Measurements from ENCODE around the gene ROM1. TPM values are rescaled to one million over a fixed set of nuclear protein-coding genes. Genes with fewer than 3 reads are reported as not detected.
A peak's percentile ranks its signal among the peaks of the same experiment; 100 is the strongest.
"Not testable (repeated sequence)": the region's sequence is repeated elsewhere in the genome, so short reads cannot be mapped to it uniquely, and the experiment has no call there.

The ROM1 gene
- polyA plus RNA-seq, 3 donors, result 3.6 to 25.6 (median 21.1) TPM

GRCh38 chr11:62580959-62581715, 31.9 kb upstream of the ROM1 start:
- no peak overlapping the region for H3K27ac ChIP-seq (ENCODE audit: low read depth, low read length)
- WGBS, 3 donors, result 89 to 92% (median 92%) methylated on average over 18 of the region's 18 CpGs

GRCh38 chr11:62581735-62582134, 31.3 kb upstream of the ROM1 start:
- WGBS, 3 donors, result 90 to 96% (median 95%) methylated on average over 4 of the region's 4 CpGs
- not testable (repeated sequence) for H3K27ac ChIP-seq (ENCODE audit: low read depth, low read length)

GRCh38 chr11:62585356-62585755, 27.7 kb upstream of the ROM1 start:
- WGBS, 3 donors, result 96 to 98% (median 96%) methylated on average over 7 of the region's 7 CpGs
- H3K27ac ChIP-seq (ENCODE audit: low read depth, low read length), result not testable (repeated sequence)

GRCh38 chr11:62588966-62589637, 24.0 kb upstream of the ROM1 start:
- no peak overlapping the region for H3K27ac ChIP-seq (ENCODE audit: low read depth, low read length)
- 62 to 70% (median 68%) methylated on average over 18 of the region's 18 CpGs for WGBS, 3 donors

- H3K27ac ChIP-seq (ENCODE audit: low read depth, low read length), result peak within 1 kb of the TSS; percentile 91
- 0 to 1% (median 1%) methylated on average over 58 of the region's 58 CpGs for WGBS, 3 donors
Measured at GRCh38 chr11:62591448-62592145, 21.5 kb upstream of the ROM1 start, which contains the start of gene TUT1. Gene TUT1 (minus strand): TSS chr11:62591523. CDS start chr11:62591485, 38 bp downstream.

GRCh38 chr11:62592146-62592815, 20.8 kb upstream of the ROM1 start:
- H3K27ac ChIP-seq (ENCODE audit: low read depth, low read length), result peak overlapping the region; percentile 91
- 7 to 13% (median 11%) methylated on average over 17 of the region's 17 CpGs for WGBS, 3 donors

GRCh38 chr11:62592989-62593421, 20.1 kb upstream of the ROM1 start:
- 70 to 84% (median 76%) methylated on average over 8 of the region's 8 CpGs for WGBS, 3 donors
- peak overlapping the region; percentile 2 for H3K27ac ChIP-seq (ENCODE audit: low read depth, low read length)

- WGBS, 3 donors, result 52 to 57% (median 56%) methylated on average over 13 of the region's 13 CpGs
Measured at GRCh38 chr11:62593434-62594044, 19.5 kb upstream of the ROM1 start.

GRCh38 chr11:62595124-62595523, 17.9 kb upstream of the ROM1 start:
- no peak overlapping the region for H3K27ac ChIP-seq (ENCODE audit: low read depth, low read length)
- 84 to 90% (median 89%) methylated on average over 8 of the region's 8 CpGs for WGBS, 3 donors

More at GRCh38 chr11:62593434-62594044, 19.5 kb upstream of the ROM1 start:
- no peak overlapping the region for H3K27ac ChIP-seq (ENCODE audit: low read depth, low read length)

GRCh38 chr11:62599069-62599696, 13.9 kb upstream of the ROM1 start:
- WGBS, 3 donors, result 29 to 43% (median 35%) methylated on average over 7 of the region's 7 CpGs
- no peak overlapping the region for H3K27ac ChIP-seq (ENCODE audit: low read depth, low read length)

GRCh38 chr11:62599901-62600300, 13.2 kb upstream of the ROM1 start:
- 40 to 52% (median 40%) methylated on average over 5 of the region's 5 CpGs for WGBS, 3 donors
- H3K27ac ChIP-seq (ENCODE audit: low read depth, low read length), result no peak overlapping the region

- WGBS, 3 donors, result 0 to 2% (median 1%) methylated on average over 25 to 26 of the region's 26 CpGs
- no peak overlapping the region for H3K27ac ChIP-seq (ENCODE audit: low read depth, low read length)
Measured at GRCh38 chr11:62600367-62601121, 12.5 kb upstream of the ROM1 start.

GRCh38 chr11:62601122-62601371, 12.0 kb upstream of the ROM1 start:
- H3K27ac ChIP-seq (ENCODE audit: low read depth, low read length), result no peak overlapping the region
- WGBS, 3 donors, result 0% methylated on average over 21 to 30 of the region's 30 CpGs

- peak within 1 kb of the TSS; percentile 17 for H3K27ac ChIP-seq (ENCODE audit: low read depth, low read length)
- 0 to 1% (median 1%) methylated on average over 77 to 83 of the region's 83 CpGs for WGBS, 3 donors
Measured at GRCh38 chr11:62601372-62602140, 11.5 kb upstream of the ROM1 start, which contains the start of gene MTA2. Gene MTA2 (minus strand): TSS chr11:62601865. CDS start chr11:62601450, 415 bp downstream.

GRCh38 chr11:62602141-62603071, 10.7 kb upstream of the ROM1 start:
- 9 to 30% (median 25%) methylated on average over 74 to 95 of the region's 96 CpGs for WGBS, 3 donors
- peak overlapping the region; percentile 17 for H3K27ac ChIP-seq (ENCODE audit: low read depth, low read length)

GRCh38 chr11:62603072-62603408, 10.0 kb upstream of the ROM1 start:
- WGBS, 3 donors, result 60 to 71% (median 63%) methylated on average over 13 of the region's 13 CpGs
- H3K27ac ChIP-seq (ENCODE audit: low read depth, low read length), result no peak overlapping the region

Measured in adipose tissue (tissue), 3 donors.